WTC11 (cell line): ENCODE measurements around the gene TOE1. TPM values are rescaled to one million over a fixed set of nuclear protein-coding genes. Genes with fewer than 3 reads are reported as not detected.

ENCODE experiments used
- CREB1 ChIP-seq: sonication (generic); formaldehyde crosslinking; IDR thresholded peaks from 2 replicates; pipeline ENCODE4 v1.8.0; 2023; ENCODE audit warnings: mild to moderate bottlenecking, missing genetic modification reagents
- CTCF ChIP-seq: fragments of 200-600 bp; IDR thresholded peaks from 2 replicates; pipeline ENCODE4 v1.8.0; 2022; ENCODE audit warnings: antibody characterized with exemption
- GABPB1 ChIP-seq: sonication (generic); formaldehyde crosslinking; IDR thresholded peaks from 2 replicates; pipeline ENCODE4 v1.8.1; 2023; ENCODE audit warnings: mild to moderate bottlenecking, missing genetic modification reagents
- GTF2I ChIP-seq: fragments of 250-450 bp; sonication (Bioruptor Pico); conservative IDR thresholded peaks from 2 replicates; pipeline ENCODE4 v1.4.0; 2021; ENCODE audit warnings: mild to moderate bottlenecking
- IRF2 ChIP-seq: sonication (generic); formaldehyde crosslinking; IDR thresholded peaks from 2 replicates; pipeline ENCODE4 v1.8.0; 2022; ENCODE audit warnings: low read depth, missing genetic modification reagents, borderline replicate concordance
- MAX ChIP-seq: sonication (generic); formaldehyde crosslinking; IDR thresholded peaks from 2 replicates; pipeline ENCODE4 v1.8.0; 2022; ENCODE audit warnings: mild to moderate bottlenecking, missing genetic modification reagents
- MLX ChIP-seq: sonication (generic); formaldehyde crosslinking; IDR thresholded peaks from 2 replicates; pipeline ENCODE4 v1.8.1; 2023; ENCODE audit warnings: mild to moderate bottlenecking, missing genetic modification reagents, moderate library complexity
- MYBL2 ChIP-seq: sonication (generic); formaldehyde crosslinking; IDR thresholded peaks from 2 replicates; pipeline ENCODE4 v1.8.1; 2023; ENCODE audit warnings: mild to moderate bottlenecking, moderate library complexity, missing genetic modification reagents
- NFE2L1 ChIP-seq: sonication (generic); formaldehyde crosslinking; IDR thresholded peaks from 2 replicates; pipeline ENCODE4 v1.8.1; 2023; ENCODE audit warnings: missing genetic modification reagents
- NR1H2 ChIP-seq: sonication (generic); formaldehyde crosslinking; IDR thresholded peaks from 2 replicates; pipeline ENCODE4 v1.9.0; 2021; ENCODE audit warnings: mild to moderate bottlenecking, moderate library complexity, missing genetic modification reagents
- NR3C1 ChIP-seq: sonication (generic); formaldehyde crosslinking; conservative IDR thresholded peaks from 2 replicates; pipeline ENCODE4 v1.8.1; 2023; ENCODE audit warnings: low read depth, mild to moderate bottlenecking, missing genetic modification reagents
- OVOL2 ChIP-seq: fragments of 250-450 bp; sonication (Bioruptor Pico); IDR thresholded peaks from 2 replicates; pipeline ENCODE4 v1.9.0; 2021; ENCODE audit warnings: mild to moderate bottlenecking, borderline replicate concordance
- PREB ChIP-seq: sonication (generic); formaldehyde crosslinking; IDR thresholded peaks from 2 replicates; pipeline ENCODE4 v1.8.1; 2022; ENCODE audit warnings: mild to moderate bottlenecking, missing genetic modification reagents, moderate library complexity, borderline replicate concordance
- RELA ChIP-seq: sonication (generic); formaldehyde crosslinking; IDR thresholded peaks from 2 replicates; pipeline ENCODE4 v1.8.1; 2022; ENCODE audit warnings: missing genetic modification reagents, mild to moderate bottlenecking, borderline replicate concordance
- SMAD4 ChIP-seq: sonication (generic); formaldehyde crosslinking; IDR thresholded peaks from 2 replicates; pipeline ENCODE4 v1.8.0; 2022; ENCODE audit warnings: mild to moderate bottlenecking, missing genetic modification reagents
- ZBTB43 ChIP-seq: sonication (generic); formaldehyde crosslinking; IDR thresholded peaks from 2 replicates; pipeline ENCODE4 v1.8.1; 2023; ENCODE audit warnings: mild to moderate bottlenecking, missing genetic modification reagents
- ZNF138 ChIP-seq: sonication (generic); formaldehyde crosslinking; conservative IDR thresholded peaks from 2 replicates; pipeline ENCODE4 v1.8.1; 2022; ENCODE audit warnings: mild to moderate bottlenecking, moderate library complexity, missing genetic modification reagents
- ZNF219 ChIP-seq: sonication (generic); formaldehyde crosslinking; IDR thresholded peaks from 2 replicates; pipeline ENCODE4 v1.8.0; 2023; ENCODE audit warnings: missing genetic modification reagents, mild to moderate bottlenecking, borderline replicate concordance
- ZNF232 ChIP-seq: sonication (generic); formaldehyde crosslinking; IDR thresholded peaks from 2 replicates; pipeline ENCODE4 v1.8.0; 2022; ENCODE audit warnings: mild to moderate bottlenecking, missing genetic modification reagents
- ZNF263 ChIP-seq: sonication (generic); formaldehyde crosslinking; IDR thresholded peaks from 2 replicates; pipeline ENCODE4 v1.8.1; 2022; ENCODE audit warnings: low read depth, mild to moderate bottlenecking, moderate library complexity, missing genetic modification reagents
- ZNF317 ChIP-seq: sonication (generic); formaldehyde crosslinking; IDR thresholded peaks from 2 replicates; pipeline ENCODE4 v1.8.1; 2023; ENCODE audit warnings: low read depth, mild to moderate bottlenecking, moderate library complexity, missing genetic modification reagents, borderline replicate concordance
- total RNA-seq: library from RNA; stranded (reverse); gene quantifications from 3 replicates; pipeline ENCODE4 v1.2.3, GENCODE V29; 2021
- TF ChIP-seq, protein P1 (sequence below): sonication (generic); formaldehyde crosslinking; IDR thresholded peaks from 2 replicates; pipeline ENCODE4 v1.8.0; 2023; ENCODE audit warnings: missing genetic modification reagents, mild to moderate bottlenecking, borderline replicate concordance
- TF ChIP-seq, protein P2 (sequence below): sonication (generic); formaldehyde crosslinking; IDR thresholded peaks from 2 replicates; pipeline ENCODE4 v1.8.1; 2023; ENCODE audit warnings: mild to moderate bottlenecking, moderate library complexity, missing genetic modification reagents
- TF ChIP-seq, protein P3 (sequence below): sonication (generic); formaldehyde crosslinking; IDR thresholded peaks from 2 replicates; pipeline ENCODE4 v1.8.1; 2022; ENCODE audit warnings: low read depth, mild to moderate bottlenecking, moderate library complexity, missing genetic modification reagents, borderline replicate concordance

The TOE1 gene
- total RNA-seq, 1 experiment from 2014 or later = 7.4 TPM

GRCh38 chr1:45326627-45327623, 13.0 kb upstream of the TOE1 start, which contains the start of gene HPDL (continued):
- peak; percentile 88; the same call in 1 of the 2 replicates for TF ChIP-seq MLX (CRISPR knock-in tag)
- TF ChIP-seq CREB1 (CRISPR knock-in tag) = no peak
- no peak for TF ChIP-seq SMAD4 (CRISPR knock-in tag)
- TF ChIP-seq GTF2I = no peak
- TF ChIP-seq ZNF138 (CRISPR knock-in tag) = no peak
- TF ChIP-seq, protein P1, sequence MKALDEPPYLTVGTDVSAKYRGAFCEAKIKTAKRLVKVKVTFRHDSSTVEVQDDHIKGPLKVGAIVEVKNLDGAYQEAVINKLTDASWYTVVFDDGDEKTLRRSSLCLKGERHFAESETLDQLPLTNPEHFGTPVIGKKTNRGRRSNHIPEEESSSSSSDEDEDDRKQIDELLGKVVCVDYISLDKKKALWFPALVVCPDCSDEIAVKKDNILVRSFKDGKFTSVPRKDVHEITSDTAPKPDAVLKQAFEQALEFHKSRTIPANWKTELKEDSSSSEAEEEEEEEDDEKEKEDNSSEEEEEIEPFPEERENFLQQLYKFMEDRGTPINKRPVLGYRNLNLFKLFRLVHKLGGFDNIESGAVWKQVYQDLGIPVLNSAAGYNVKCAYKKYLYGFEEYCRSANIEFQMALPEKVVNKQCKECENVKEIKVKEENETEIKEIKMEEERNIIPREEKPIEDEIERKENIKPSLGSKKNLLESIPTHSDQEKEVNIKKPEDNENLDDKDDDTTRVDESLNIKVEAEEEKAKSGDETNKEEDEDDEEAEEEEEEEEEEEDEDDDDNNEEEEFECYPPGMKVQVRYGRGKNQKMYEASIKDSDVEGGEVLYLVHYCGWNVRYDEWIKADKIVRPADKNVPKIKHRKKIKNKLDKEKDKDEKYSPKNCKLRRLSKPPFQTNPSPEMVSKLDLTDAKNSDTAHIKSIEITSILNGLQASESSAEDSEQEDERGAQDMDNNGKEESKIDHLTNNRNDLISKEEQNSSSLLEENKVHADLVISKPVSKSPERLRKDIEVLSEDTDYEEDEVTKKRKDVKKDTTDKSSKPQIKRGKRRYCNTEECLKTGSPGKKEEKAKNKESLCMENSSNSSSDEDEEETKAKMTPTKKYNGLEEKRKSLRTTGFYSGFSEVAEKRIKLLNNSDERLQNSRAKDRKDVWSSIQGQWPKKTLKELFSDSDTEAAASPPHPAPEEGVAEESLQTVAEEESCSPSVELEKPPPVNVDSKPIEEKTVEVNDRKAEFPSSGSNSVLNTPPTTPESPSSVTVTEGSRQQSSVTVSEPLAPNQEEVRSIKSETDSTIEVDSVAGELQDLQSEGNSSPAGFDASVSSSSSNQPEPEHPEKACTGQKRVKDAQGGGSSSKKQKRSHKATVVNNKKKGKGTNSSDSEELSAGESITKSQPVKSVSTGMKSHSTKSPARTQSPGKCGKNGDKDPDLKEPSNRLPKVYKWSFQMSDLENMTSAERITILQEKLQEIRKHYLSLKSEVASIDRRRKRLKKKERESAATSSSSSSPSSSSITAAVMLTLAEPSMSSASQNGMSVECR (CRISPR knock-in tag) = peak; percentile 38; the same call in 1 of the 2 replicates
- no peak for TF ChIP-seq ZNF263 (CRISPR knock-in tag)
- TF ChIP-seq, protein P2, sequence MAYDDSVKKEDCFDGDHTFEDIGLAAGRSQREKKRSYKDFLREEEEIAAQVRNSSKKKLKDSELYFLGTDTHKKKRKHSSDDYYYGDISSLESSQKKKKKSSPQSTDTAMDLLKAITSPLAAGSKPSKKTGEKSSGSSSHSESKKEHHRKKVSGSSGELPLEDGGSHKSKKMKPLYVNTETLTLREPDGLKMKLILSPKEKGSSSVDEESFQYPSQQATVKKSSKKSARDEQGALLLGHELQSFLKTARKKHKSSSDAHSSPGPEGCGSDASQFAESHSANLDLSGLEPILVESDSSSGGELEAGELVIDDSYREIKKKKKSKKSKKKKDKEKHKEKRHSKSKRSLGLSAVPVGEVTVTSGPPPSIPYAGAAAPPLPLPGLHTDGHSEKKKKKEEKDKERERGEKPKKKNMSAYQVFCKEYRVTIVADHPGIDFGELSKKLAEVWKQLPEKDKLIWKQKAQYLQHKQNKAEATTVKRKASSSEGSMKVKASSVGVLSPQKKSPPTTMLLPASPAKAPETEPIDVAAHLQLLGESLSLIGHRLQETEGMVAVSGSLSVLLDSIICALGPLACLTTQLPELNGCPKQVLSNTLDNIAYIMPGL = peak; percentile 89
- peak; percentile 19; the same call in 1 of the 2 replicates for TF ChIP-seq ZBTB43 (CRISPR knock-in tag)
- no peak for TF ChIP-seq OVOL2 (CRISPR knock-in tag)
- TF ChIP-seq NR1H2 (CRISPR knock-in tag) = no peak
- peak; percentile 96 for TF ChIP-seq MAX (CRISPR knock-in tag)
- TF ChIP-seq RELA (CRISPR knock-in tag) = no peak
- peak; percentile 76; the same call in 1 of the 2 replicates for TF ChIP-seq NFE2L1 (CRISPR knock-in tag)
- no peak for TF ChIP-seq CTCF
- no peak; the same call in 1 of the 2 replicates for TF ChIP-seq NR3C1 (CRISPR knock-in tag)
- TF ChIP-seq ZNF317 (CRISPR knock-in tag) = peak; percentile 50; the same call in 1 of the 2 replicates
- peak; percentile 81; the same call in 1 of the 2 replicates for TF ChIP-seq ZNF232
- TF ChIP-seq ZNF219 (CRISPR knock-in tag) = no peak
- no peak for TF ChIP-seq PREB (CRISPR knock-in tag)
- no peak for TF ChIP-seq IRF2 (CRISPR knock-in tag)
- no peak for TF ChIP-seq GABPB1 (CRISPR knock-in tag)
- TF ChIP-seq MYBL2 (CRISPR knock-in tag) = peak; percentile 67
- TF ChIP-seq, protein P3, sequence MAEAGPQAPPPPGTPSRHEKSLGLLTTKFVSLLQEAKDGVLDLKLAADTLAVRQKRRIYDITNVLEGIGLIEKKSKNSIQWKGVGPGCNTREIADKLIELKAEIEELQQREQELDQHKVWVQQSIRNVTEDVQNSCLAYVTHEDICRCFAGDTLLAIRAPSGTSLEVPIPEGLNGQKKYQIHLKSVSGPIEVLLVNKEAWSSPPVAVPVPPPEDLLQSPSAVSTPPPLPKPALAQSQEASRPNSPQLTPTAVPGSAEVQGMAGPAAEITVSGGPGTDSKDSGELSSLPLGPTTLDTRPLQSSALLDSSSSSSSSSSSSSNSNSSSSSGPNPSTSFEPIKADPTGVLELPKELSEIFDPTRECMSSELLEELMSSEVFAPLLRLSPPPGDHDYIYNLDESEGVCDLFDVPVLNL = 0 out of 2 replicates have a peak, but pooled peaks have one; percentile 24
